Astrocyte (in vitro differentiated cells and primary cell): ENCODE results near the gene SMPD3.

Source experiments
- EZH2 ChIP-seq: IDR thresholded peaks from 2 replicates; pipeline ENCODE4 v1.6.1; 2012; ENCODE audit warnings: mild to moderate bottlenecking, low read length, inconsistent platforms; ENCODE audit not compliant: insufficient read depth
- TF ChIP-seq, protein P1 (sequence below): IDR thresholded peaks from 2 replicates; pipeline ENCODE4 v1.5.1; 2011; ENCODE audit warnings: low read depth, mild to moderate bottlenecking, inconsistent platforms, low read length, moderate library complexity; ENCODE audit not compliant: insufficient read depth

DNA sequence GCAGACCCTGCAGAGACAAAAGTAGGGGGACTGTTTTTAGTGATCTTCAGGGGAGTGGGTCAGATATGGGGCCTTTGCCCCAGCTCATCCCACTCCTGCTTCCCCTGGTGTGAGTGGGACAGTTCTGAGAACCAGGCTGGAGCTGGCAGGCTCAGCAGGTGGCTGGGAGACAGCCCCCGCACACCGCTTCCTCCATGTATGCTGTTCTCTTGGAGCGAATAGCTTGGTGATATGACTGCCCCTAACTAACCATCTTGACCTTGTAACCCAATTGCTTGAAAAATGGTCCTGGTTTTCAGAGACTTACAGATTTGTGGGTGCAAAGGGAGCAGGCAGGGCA, 76.0 kb downstream of the SMPD3 start:
- no peak for TF ChIP-seq EZH2
- TF ChIP-seq, protein P1, sequence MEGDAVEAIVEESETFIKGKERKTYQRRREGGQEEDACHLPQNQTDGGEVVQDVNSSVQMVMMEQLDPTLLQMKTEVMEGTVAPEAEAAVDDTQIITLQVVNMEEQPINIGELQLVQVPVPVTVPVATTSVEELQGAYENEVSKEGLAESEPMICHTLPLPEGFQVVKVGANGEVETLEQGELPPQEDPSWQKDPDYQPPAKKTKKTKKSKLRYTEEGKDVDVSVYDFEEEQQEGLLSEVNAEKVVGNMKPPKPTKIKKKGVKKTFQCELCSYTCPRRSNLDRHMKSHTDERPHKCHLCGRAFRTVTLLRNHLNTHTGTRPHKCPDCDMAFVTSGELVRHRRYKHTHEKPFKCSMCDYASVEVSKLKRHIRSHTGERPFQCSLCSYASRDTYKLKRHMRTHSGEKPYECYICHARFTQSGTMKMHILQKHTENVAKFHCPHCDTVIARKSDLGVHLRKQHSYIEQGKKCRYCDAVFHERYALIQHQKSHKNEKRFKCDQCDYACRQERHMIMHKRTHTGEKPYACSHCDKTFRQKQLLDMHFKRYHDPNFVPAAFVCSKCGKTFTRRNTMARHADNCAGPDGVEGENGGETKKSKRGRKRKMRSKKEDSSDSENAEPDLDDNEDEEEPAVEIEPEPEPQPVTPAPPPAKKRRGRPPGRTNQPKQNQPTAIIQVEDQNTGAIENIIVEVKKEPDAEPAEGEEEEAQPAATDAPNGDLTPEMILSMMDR, result no peak
